ENCODE data around the gene TMPRSS3.
"Not testable (repeated sequence)": the region's sequence is repeated elsewhere in the genome, so short reads cannot be mapped to it uniquely, and the experiment has no call there.

TMPRSS3 gene

GRCh38 chr21:42409366-42409765, 13.5 kb upstream of the TMPRSS3 start:
- H3K4me3 ChIP-seq (ENCODE audit: low read depth, low read length): no peak overlapping the region
- TF ChIP-seq, protein P1, sequence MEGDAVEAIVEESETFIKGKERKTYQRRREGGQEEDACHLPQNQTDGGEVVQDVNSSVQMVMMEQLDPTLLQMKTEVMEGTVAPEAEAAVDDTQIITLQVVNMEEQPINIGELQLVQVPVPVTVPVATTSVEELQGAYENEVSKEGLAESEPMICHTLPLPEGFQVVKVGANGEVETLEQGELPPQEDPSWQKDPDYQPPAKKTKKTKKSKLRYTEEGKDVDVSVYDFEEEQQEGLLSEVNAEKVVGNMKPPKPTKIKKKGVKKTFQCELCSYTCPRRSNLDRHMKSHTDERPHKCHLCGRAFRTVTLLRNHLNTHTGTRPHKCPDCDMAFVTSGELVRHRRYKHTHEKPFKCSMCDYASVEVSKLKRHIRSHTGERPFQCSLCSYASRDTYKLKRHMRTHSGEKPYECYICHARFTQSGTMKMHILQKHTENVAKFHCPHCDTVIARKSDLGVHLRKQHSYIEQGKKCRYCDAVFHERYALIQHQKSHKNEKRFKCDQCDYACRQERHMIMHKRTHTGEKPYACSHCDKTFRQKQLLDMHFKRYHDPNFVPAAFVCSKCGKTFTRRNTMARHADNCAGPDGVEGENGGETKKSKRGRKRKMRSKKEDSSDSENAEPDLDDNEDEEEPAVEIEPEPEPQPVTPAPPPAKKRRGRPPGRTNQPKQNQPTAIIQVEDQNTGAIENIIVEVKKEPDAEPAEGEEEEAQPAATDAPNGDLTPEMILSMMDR (conservative IDR thresholded peaks at IDR 0.05; ENCODE audit: low read depth, low read length): no peak
- no peak for DNase-seq (ENCODE audit: low read depth)

- not testable (repeated sequence) for H3K4me3 ChIP-seq (ENCODE audit: low read depth, low read length); DNase-seq (ENCODE audit: low read depth)
Measured at GRCh38 chr21:42408718-42409117, 12.9 kb upstream of the TMPRSS3 start.

DNA sequence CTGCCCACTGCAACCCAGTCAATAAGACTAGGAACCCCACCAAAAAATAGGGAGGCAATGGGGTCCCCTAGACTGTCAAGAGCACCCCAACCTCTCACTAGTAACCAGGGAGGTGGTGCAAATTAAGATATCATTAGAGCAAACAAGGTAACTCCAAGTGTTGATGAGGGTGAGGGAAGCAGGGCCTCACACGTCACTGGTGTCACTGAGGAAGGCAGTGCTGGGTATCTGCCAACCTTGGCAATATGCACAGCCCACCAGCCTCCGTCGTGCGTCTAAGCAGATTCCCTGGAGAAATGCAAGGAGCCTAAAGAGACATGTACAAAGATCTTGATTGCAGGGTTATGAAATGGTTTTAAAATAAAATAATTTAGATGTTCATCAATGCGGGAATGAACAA, 11.6 kb upstream of the TMPRSS3 start:
- DNase-seq (ENCODE audit: low read depth): no peak
- TF ChIP-seq, protein P1 (conservative IDR thresholded peaks at IDR 0.05; ENCODE audit: low read depth, low read length): no peak
- no peak overlapping the region for H3K4me3 ChIP-seq (ENCODE audit: low read depth, low read length)

GRCh38 chr21:42406866-42407265, 11.0 kb upstream of the TMPRSS3 start:
- no peak overlapping the region for H3K4me3 ChIP-seq (ENCODE audit: low read depth, low read length)
- DNase-seq (ENCODE audit: low read depth): no peak
- TF ChIP-seq, protein P1 (conservative IDR thresholded peaks at IDR 0.05; ENCODE audit: low read depth, low read length): no peak

DNA sequence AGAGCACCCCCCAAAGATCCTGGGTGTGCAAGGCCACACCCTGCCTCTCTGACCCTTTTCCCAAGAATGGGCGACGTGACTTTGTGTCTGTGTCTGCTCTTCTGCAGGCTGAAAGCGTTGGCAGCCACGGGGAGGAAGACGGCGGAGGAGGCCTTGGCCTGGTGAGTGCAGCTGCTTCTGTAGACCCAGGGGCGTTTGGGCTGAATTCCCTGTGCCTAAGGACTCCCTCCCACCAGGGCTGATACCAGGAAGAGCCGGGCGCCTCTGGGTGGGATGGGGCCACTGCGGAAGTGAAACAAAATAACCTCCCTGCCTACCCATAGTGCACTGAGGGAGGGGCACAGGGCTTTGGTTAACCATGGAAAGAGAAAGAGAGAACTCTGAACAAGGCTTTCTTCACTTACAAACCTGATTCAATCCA, 10.4 kb upstream of the TMPRSS3 start:
- no peak for DNase-seq (ENCODE audit: low read depth)
- TF ChIP-seq, protein P1 (conservative IDR thresholded peaks at IDR 0.05; ENCODE audit: low read depth, low read length): no peak
- no peak overlapping the region for H3K4me3 ChIP-seq (ENCODE audit: low read depth, low read length)

DNA sequence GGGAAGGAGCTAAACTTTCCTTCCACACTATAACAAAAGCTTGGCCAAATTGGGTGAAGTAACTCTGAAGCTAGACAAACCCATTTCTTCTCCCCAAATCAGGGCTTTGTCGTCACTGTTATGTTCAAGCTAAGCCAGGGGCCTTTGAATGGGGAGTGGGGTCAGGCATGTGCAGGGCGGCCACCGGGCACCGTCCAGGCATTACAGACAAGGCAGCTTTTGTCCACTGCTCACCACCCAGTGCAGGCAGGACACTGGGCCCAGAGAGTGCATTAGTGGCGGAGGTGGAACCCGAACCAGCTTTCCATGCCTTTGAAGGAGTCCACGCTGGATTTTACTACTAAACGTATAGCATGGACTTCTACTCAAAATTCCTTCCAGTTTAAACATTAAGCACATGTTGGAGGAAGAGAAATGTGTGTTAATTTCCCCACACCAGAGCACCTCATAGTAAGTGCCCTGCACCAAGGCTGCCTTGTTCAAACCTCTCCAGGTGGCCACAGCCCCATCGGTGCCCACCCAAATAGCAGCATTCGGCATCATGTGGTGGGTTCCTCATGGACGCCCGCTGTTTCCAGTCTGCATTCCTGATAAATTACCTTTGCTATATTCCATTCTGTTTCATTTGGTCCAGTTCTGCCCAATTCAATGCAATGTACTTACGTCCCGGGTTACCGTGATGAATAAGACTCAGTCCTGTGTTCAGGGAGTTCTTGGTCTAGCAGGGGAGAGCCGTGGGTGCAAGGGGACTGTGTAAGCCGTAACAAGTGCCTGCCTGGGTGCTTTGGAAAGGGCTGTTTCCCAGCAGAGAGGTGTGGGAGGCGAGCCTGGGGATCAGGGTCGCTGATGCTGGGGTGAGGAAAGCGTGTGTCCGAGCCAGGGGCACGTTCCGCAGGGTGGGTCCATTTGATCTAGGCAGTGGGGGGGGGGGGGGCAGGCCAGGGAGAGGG, 9.5 kb upstream of the TMPRSS3 start:
- H3K4me3 ChIP-seq (ENCODE audit: low read depth, low read length): no peak overlapping the region
- DNase-seq (ENCODE audit: low read depth): no peak
- TF ChIP-seq, protein P1 (conservative IDR thresholded peaks at IDR 0.05; ENCODE audit: low read depth, low read length): no peak

DNA sequence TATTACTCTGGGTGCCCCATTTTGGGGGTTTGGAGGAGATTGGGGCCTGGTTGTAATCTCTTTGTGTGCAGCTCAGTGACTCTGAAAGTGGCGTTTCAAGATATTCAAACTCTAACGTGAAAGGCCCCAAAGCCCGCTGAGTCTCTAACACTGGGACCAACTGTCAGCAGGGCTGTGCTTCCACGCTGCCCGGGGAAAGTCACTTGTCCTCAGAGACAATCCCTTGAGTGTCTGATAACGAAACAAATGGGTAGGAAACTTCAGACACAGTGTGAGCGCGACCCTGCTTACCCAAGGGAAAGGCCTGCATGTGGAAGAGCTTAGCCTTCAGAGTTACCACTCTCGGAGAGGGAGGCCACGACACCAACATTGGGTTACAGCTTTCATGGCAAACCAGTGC, 8.7 kb upstream of the TMPRSS3 start:
- no peak overlapping the region for H3K4me3 ChIP-seq (ENCODE audit: low read depth, low read length)
- TF ChIP-seq, protein P1 (conservative IDR thresholded peaks at IDR 0.05; ENCODE audit: low read depth, low read length): no peak
- no peak for DNase-seq (ENCODE audit: low read depth)
